Measurements from ENCODE around the gene THAP2.
A peak's percentile ranks its signal among the peaks of the same experiment; 100 is the strongest.
"Not testable (repeated sequence)": the region's sequence is repeated elsewhere in the genome, so short reads cannot be mapped to it uniquely, and the experiment has no call there.

The THAP2 gene

GRCh38 chr12:71694099-71694820 lies 30.2 kb downstream of the THAP2 start:
- TF ChIP-seq CTCF (conservative IDR thresholded peaks at IDR 0.05; ENCODE audit: control insufficient read depth, insufficient read depth, low read depth, low read length), result no peak
- H3K4me3 ChIP-seq (ENCODE audit: control insufficient read depth, low read depth, low read length), result no peak overlapping the region
- no peak for DNase-seq (ENCODE audit: low read depth)

- no peak for TF ChIP-seq CTCF (conservative IDR thresholded peaks at IDR 0.05; ENCODE audit: control insufficient read depth, insufficient read depth, low read depth, low read length)
- DNase-seq (ENCODE audit: low read depth), result no peak
- no peak overlapping the region for H3K4me3 ChIP-seq (ENCODE audit: control insufficient read depth, low read depth, low read length)
These were observed 31.7 kb downstream of the THAP2 start for GRCh38 chr12:71695782-71696181.

GRCh38 chr12:71702181-71702580 lies 38.1 kb downstream of the THAP2 start:
- not testable (repeated sequence) for H3K4me3 ChIP-seq (ENCODE audit: control insufficient read depth, low read depth, low read length); DNase-seq (ENCODE audit: low read depth)

- no peak for DNase-seq (ENCODE audit: low read depth)
- no peak overlapping the region for H3K4me3 ChIP-seq (ENCODE audit: control insufficient read depth, low read depth, low read length)
- no peak for TF ChIP-seq CTCF (conservative IDR thresholded peaks at IDR 0.05; ENCODE audit: control insufficient read depth, insufficient read depth, low read depth, low read length)
These were observed 38.5 kb downstream of the THAP2 start for GRCh38 chr12:71702590-71702989.

- no peak overlapping the region for H3K4me3 ChIP-seq (ENCODE audit: control insufficient read depth, low read depth, low read length)
- TF ChIP-seq CTCF (conservative IDR thresholded peaks at IDR 0.05; ENCODE audit: control insufficient read depth, insufficient read depth, low read depth, low read length), result no peak
- no peak for DNase-seq (ENCODE audit: low read depth)
These were observed 39.1 kb downstream of the THAP2 start for GRCh38 chr12:71703206-71703605.

- DNase-seq (ENCODE audit: low read depth), result no peak
- no peak for TF ChIP-seq CTCF (conservative IDR thresholded peaks at IDR 0.05; ENCODE audit: control insufficient read depth, insufficient read depth, low read depth, low read length)
- H3K4me3 ChIP-seq (ENCODE audit: control insufficient read depth, low read depth, low read length), result no peak overlapping the region
These were observed 40.8 kb downstream of the THAP2 start for GRCh38 chr12:71704920-71705319.

- no peak for TF ChIP-seq CTCF (conservative IDR thresholded peaks at IDR 0.05; ENCODE audit: control insufficient read depth, insufficient read depth, low read depth, low read length)
- H3K4me3 ChIP-seq (ENCODE audit: control insufficient read depth, low read depth, low read length), result no peak overlapping the region
- peak; percentile 69 for DNase-seq (ENCODE audit: low read depth)
These were observed 44.6 kb downstream of the THAP2 start for GRCh38 chr12:71708658-71709057.
